Endothelial cell of umbilical vein (primary cell): Measurements from ENCODE around the gene ACTN1. TPM values are rescaled to one million over a fixed set of nuclear protein-coding genes. Genes with fewer than 3 reads are reported as not detected.

Source experiments
- BruUV-seq: library from RNA; stranded (reverse); fragments of 400-500 nt; replicated peaks from 2 replicates; lab custom pipeline; 2021; lab: Mats Ljungman, UMichigan
- CTCF ChIA-PET: fragments of 300-600, 350-600 bp; sonication (Branson Sonifier 250); formaldehyde crosslinking; loops from one replicate; lab custom pipeline; 2021; ENCODE audit warnings: antibody characterized with exemption, inconsistent platforms; lab: Charles Lee
- POLR2A ChIA-PET: fragments of 300-600, 350-600 bp; sonication (Branson Sonifier 250); formaldehyde crosslinking; loops from one replicate; lab custom pipeline; 2021; ENCODE audit warnings: antibody characterized with exemption, inconsistent platforms; lab: Charles Lee
- DNase-seq: peaks from one replicate; pipeline ENCODE4 v3.0.0-alpha.2; 2011; ENCODE audit warnings: low read depth, low spot score
- FAIRE-seq: peaks from 2 replicates; lab custom pipeline; 2011; peaks lifted over from hg19 to GRCh38; lab: Jason Lieb, UNC
- H2AFZ ChIP-seq: 2 replicates; pipeline ENCODE4 v1.6.0; 2012; ENCODE audit warnings: low read depth, low read length, control low read depth, inconsistent platforms
- H3K27ac ChIP-seq: 2 replicates; pipeline ENCODE4 v1.5.1; 2011; ENCODE audit warnings: low read depth, mild to moderate bottlenecking, control low read depth, low read length, moderate library complexity; ENCODE audit not compliant: insufficient read depth
- H3K27me3 ChIP-seq, 2 experiments: 2 replicates each; pipeline versions ENCODE4 v1.6.0 to v1.6.1; 2011; ENCODE audit warnings: low read length in 2 of 2, mixed read lengths in 1 of 2; ENCODE audit not compliant: control insufficient read depth in 2 of 2, insufficient read depth in 2 of 2
- H3K36me3 ChIP-seq, 2 experiments: 2 replicates in 1 of 2; 3 replicates in 1 of 2; pipeline ENCODE4 v1.5.1; 2011; ENCODE audit warnings: low read length in 2 of 2, mild to moderate bottlenecking in 1 of 2, moderate library complexity in 1 of 2; ENCODE audit not compliant: control insufficient read depth in 2 of 2, insufficient read depth in 2 of 2; ENCODE audit errors: extremely low read depth in 1 of 2
- H3K4me1 ChIP-seq: 3 replicates; pipeline ENCODE4 v1.5.1; 2011; ENCODE audit warnings: mild to moderate bottlenecking, low read length; ENCODE audit not compliant: control insufficient read depth, insufficient read depth; ENCODE audit errors: extremely low read depth
- H3K4me2 ChIP-seq: 2 replicates; pipeline ENCODE4 v1.6.1; 2011; ENCODE audit warnings: low read length, control low read depth, mixed read lengths; ENCODE audit not compliant: insufficient read depth
- H3K4me3 ChIP-seq, 3 experiments: fragments of 200-600 bp in 1 of 3; sonication (generic), shearing (Covaris generic) in 1 of 3; replicated peaks in 1 of 3; 2 replicates each; pipeline ENCODE4 v1.5.1; 2011 to 2016; ENCODE audit warnings: control low read depth in 3 of 3, low read length in 3 of 3, mild to moderate bottlenecking in 2 of 3, inconsistent platforms in 1 of 3, low read depth in 1 of 3, moderate library complexity in 1 of 3; ENCODE audit not compliant: insufficient read depth in 1 of 3
- H3K79me2 ChIP-seq: 2 replicates; pipeline ENCODE4 v1.6.0; 2012; ENCODE audit warnings: low read length, inconsistent platforms; ENCODE audit not compliant: control insufficient read depth, insufficient read depth
- H3K9ac ChIP-seq: replicated peaks from 2 replicates; pipeline ENCODE3; 2011; ENCODE audit warnings: low read length, control low read depth; ENCODE audit not compliant: insufficient read depth; ENCODE audit errors: extremely low read depth
- H3K9me1 ChIP-seq: replicated peaks from 3 replicates; pipeline ENCODE4 v1.6.0; 2011; ENCODE audit warnings: mild to moderate bottlenecking, low read length; ENCODE audit not compliant: control insufficient read depth, insufficient read depth; ENCODE audit errors: extremely low read depth
- H3K9me3 ChIP-seq: replicated peaks from 2 replicates; pipeline ENCODE4 v1.5.1; 2012; ENCODE audit warnings: low read length, inconsistent platforms; ENCODE audit not compliant: control insufficient read depth, insufficient read depth
- H4K20me1 ChIP-seq: replicated peaks from 2 replicates; pipeline ENCODE3; 2011; ENCODE audit warnings: mild to moderate bottlenecking, low read length; ENCODE audit not compliant: control insufficient read depth, insufficient read depth; ENCODE audit errors: extremely low read depth
- EZH2 ChIP-seq: IDR thresholded peaks from 2 replicates; pipeline ENCODE4 v1.6.1; 2012; ENCODE audit warnings: borderline replicate concordance, low read depth, mild to moderate bottlenecking, moderate library complexity, low read length, inconsistent platforms; ENCODE audit not compliant: severe bottlenecking
- FOS ChIP-seq: IDR thresholded peaks from 2 replicates; pipeline ENCODE4 v1.6.1; 2011; ENCODE audit warnings: mild to moderate bottlenecking, low read length, moderate library complexity, borderline replicate concordance; ENCODE audit not compliant: insufficient read depth
- GATA2 ChIP-seq: IDR thresholded peaks from 2 replicates; pipeline ENCODE4 v1.7.0; 2011; ENCODE audit warnings: low read depth, mild to moderate bottlenecking, moderate library complexity, mixed read lengths, low read length; ENCODE audit not compliant: insufficient read length, insufficient read depth
- JUN ChIP-seq: IDR thresholded peaks from 2 replicates; pipeline ENCODE4 v1.6.1; 2011; ENCODE audit warnings: borderline replicate concordance, low read depth; ENCODE audit not compliant: insufficient read length, insufficient read depth
- MYC ChIP-seq: IDR thresholded peaks from one replicate; pipeline ENCODE4 v1.6.1; 2011; ENCODE audit warnings: mild to moderate bottlenecking, low read depth, low read length
- POLR2A ChIP-seq: IDR thresholded peaks from 2 replicates; pipeline ENCODE4 v1.6.1; 2012; ENCODE audit warnings: low read depth, mild to moderate bottlenecking, control low read depth, low read length
- POLR2AphosphoS5 ChIP-seq: IDR thresholded peaks from 2 replicates; pipeline ENCODE4 v1.6.1; 2012; ENCODE audit warnings: low read depth, mild to moderate bottlenecking, control low read depth, low read length, moderate library complexity; ENCODE audit not compliant: insufficient read depth
- dilution Hi-C: fragments of 300-500 bp; cut with MboI; formaldehyde crosslinking; loops from one replicate; pipeline ENCODE4 v1.15.0; 2019; ENCODE audit warnings: low sequenced_read_pairs; ENCODE audit not compliant: extremely low pct_ligation_motif_present
- intact Hi-C: fragments of 100-400 bp; cut with micrococcal nuclease; formaldehyde crosslinking; loops from one replicate; pipeline ENCODE4 v1.10.0; 2022
- polyA plus RNA-seq, 4 experiments: library from polyadenylated mRNA; depleted of rRNA in 3 of 4; stranded (reverse) in 3 of 4; unstranded in 1 of 4; fragments of >200 nt; gene quantifications; 2 replicates each; pipeline versions ENCODE4 v1.2.1 to v1.2.3, GENCODE V29; 2011 to 2012; ENCODE audit warnings: missing spikeins in 1 of 4
- total RNA-seq: library from RNA; stranded (reverse); gene quantifications from 2 replicates; pipeline ENCODE4 v1.2.3, GENCODE V29; 2021
- TF ChIP-seq, protein P1 (sequence below), 2 donors: IDR thresholded peaks; 1 replicate in 1 of 2; 2 replicates in 1 of 2; pipeline ENCODE4 v1.5.1; 2011; ENCODE audit warnings: low read length in 2 of 2, mild to moderate bottlenecking in 2 of 2, moderate library complexity in 2 of 2, control low read depth in 1 of 2, inconsistent platforms in 1 of 2, low read depth in 1 of 2; ENCODE audit not compliant: insufficient read depth in 1 of 2; ENCODE audit errors: extremely low read depth in 1 of 2
- TF ChIP-seq, protein P2 (sequence below): IDR thresholded peaks from 2 replicates; pipeline ENCODE4 v1.6.1; 2011; ENCODE audit not compliant: insufficient read depth, insufficient read length

Gene ACTN1
- total and polyA plus RNA-seq, 2 donors (not counting 3 experiments of a cell fraction or from before 2014, with no cell fraction given), result 442 to 463 TPM

DNA sequence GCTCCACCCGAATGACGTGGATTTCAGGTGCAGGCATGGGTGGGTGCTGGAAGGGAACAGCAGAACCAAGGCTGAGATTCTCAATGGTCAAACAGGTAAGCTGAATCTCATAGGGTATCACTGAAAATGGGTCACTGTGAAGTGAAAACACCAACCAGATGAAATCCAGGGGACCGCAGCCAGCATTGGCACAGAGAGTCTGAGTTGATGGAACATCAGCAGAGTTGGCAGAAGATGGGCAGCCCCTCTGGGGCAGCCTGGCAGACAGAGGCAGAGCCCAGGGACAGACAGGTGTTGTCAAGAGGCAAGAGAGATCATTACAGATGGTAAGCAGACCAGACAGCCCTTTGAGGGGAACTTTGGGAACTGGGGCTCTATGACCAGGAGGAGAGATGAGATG, 48.0 kb downstream of the ACTN1 start:
- H3K36me3 ChIP-seq, result peaks cover 3% of the 10 kb centered on the region in 2 experiments
- POLR2A ChIA-PET, result no interaction called here
- peaks cover 7% of the 10 kb centered on the region for H3K4me1 ChIP-seq
- no peak overlapping the region for H3K4me2 ChIP-seq
- H4K20me1 ChIP-seq, result peaks cover 6% of the 10 kb centered on the region
- no peak overlapping the region for H3K27ac ChIP-seq
- DNase-seq, result no peak
- CTCF ChIA-PET, result interaction anchor here (1.3 to 1.7 kb wide), 3 partner anchors 8 to 176 kb away, joined by 3 to 4 read pairs (median 3); no protein-coding TSS in a partner anchor
- intact Hi-C loops (no loop called here), dilution Hi-C loops (no loop called here)
- no peak overlapping the region for H3K4me3 ChIP-seq
- no peak for FAIRE-seq
- no peak overlapping the region for H3K9ac ChIP-seq
- no TSS peak for BruUV-seq
- peaks cover 96% of the 10 kb centered on the region for H3K79me2 ChIP-seq
- no peak for TF ChIP-seq GATA2
- TF ChIP-seq EZH2, result no peak
- TF ChIP-seq POLR2AphosphoS5, result no peak
- no peak for TF ChIP-seq JUN
- TF ChIP-seq, protein P1, sequence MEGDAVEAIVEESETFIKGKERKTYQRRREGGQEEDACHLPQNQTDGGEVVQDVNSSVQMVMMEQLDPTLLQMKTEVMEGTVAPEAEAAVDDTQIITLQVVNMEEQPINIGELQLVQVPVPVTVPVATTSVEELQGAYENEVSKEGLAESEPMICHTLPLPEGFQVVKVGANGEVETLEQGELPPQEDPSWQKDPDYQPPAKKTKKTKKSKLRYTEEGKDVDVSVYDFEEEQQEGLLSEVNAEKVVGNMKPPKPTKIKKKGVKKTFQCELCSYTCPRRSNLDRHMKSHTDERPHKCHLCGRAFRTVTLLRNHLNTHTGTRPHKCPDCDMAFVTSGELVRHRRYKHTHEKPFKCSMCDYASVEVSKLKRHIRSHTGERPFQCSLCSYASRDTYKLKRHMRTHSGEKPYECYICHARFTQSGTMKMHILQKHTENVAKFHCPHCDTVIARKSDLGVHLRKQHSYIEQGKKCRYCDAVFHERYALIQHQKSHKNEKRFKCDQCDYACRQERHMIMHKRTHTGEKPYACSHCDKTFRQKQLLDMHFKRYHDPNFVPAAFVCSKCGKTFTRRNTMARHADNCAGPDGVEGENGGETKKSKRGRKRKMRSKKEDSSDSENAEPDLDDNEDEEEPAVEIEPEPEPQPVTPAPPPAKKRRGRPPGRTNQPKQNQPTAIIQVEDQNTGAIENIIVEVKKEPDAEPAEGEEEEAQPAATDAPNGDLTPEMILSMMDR (IDR thresholded peaks at IDR 0.05; ENCODE audit: extremely low read depth in 1 of 2, insufficient read depth in 1 of 2, low read depth in 1 of 2, low read length in 2 of 2), result no peak
- no peak for TF ChIP-seq FOS
- no peak for TF ChIP-seq POLR2A
- TF ChIP-seq, protein P2, sequence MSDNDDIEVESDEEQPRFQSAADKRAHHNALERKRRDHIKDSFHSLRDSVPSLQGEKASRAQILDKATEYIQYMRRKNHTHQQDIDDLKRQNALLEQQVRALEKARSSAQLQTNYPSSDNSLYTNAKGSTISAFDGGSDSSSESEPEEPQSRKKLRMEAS, result no peak
- no peak for TF ChIP-seq MYC
- H2AFZ ChIP-seq, result no peak overlapping the region
- H3K9me1 ChIP-seq, result no peaks in the 10 kb centered on the region
- no peaks in the 10 kb centered on the region for H3K9me3 ChIP-seq
- no peaks in the 10 kb centered on the region for H3K27me3 ChIP-seq
